ENCODE measurements around the gene JARID2. TPM values are rescaled to one million over a fixed set of nuclear protein-coding genes. Genes with fewer than 3 reads are reported as not detected.

Gene JARID2
- total and polyA plus RNA-seq, 2 of the 4 experiments (the other 2 are of a cell fraction): 9.6 to 12.9 TPM

- Histone ChIP-seq H3K14ac (replicated peaks; ENCODE audit: low read depth, low read length) (no peak overlapping the region), H4K8ac (ENCODE audit: low read depth in 2 of 2, low read length in 2 of 2) (peak overlapping the region in 1 of 2 experiments; percentile 12; a peak in 1 of 4 replicates), H3K4me1 (ENCODE audit: control insufficient read depth, insufficient read depth, low read length) (peaks cover 28% of the 10 kb centered on the region), H3K27ac (ENCODE audit: insufficient read depth, low read length) (no peak overlapping the region), H2BK5ac (ENCODE audit: low read depth, low read length, poor library complexity, severe bottlenecking) (no peak overlapping the region), H4K5ac (ENCODE audit: low read depth, low read length) (no peak overlapping the region), H2BK20ac (ENCODE audit: low read depth, low read length) (no peak overlapping the region), H3K27me3 (ENCODE audit: control insufficient read depth, insufficient read depth, low read length) (no peaks in the 10 kb centered on the region), H2AK5ac (ENCODE audit: low read depth, low read length) (peak overlapping the region; percentile 45; the same call in 1 of the 2 replicates), H3K18ac (ENCODE audit: low read depth, low read length) (peak overlapping the region; percentile 20), H2AK9ac (replicated peaks; ENCODE audit: low read depth, low read length, poor library complexity) (no peak overlapping the region), H2AFZ (replicated peaks; ENCODE audit: low read length, poor library complexity) (no peak overlapping the region), H4K20me1 (ENCODE audit: insufficient read depth, low read length) (peaks cover 91% of the 10 kb centered on the region), H3K79me1 (ENCODE audit: low read depth in 1 of 2, low read length in 2 of 2) (peaks cover 49 to 84% of the 10 kb centered on the region in 2 experiments), H3K9me3 (ENCODE audit: control insufficient read depth, insufficient read depth, low read length) (no peaks in the 10 kb centered on the region), H3K4ac (ENCODE audit: low read depth, low read length) (no peak overlapping the region), H3K4me2 (ENCODE audit: low read depth, low read length) (peak overlapping the region; percentile 14; the same call in 1 of the 2 replicates), H3K9me1 (ENCODE audit: insufficient read depth, low read length) (peaks cover 33% of the 10 kb centered on the region), H3K4me3 (ENCODE audit: insufficient read depth, low read depth, low read length) (no peak overlapping the region), H3K23ac (ENCODE audit: low read depth, low read length) (no peak overlapping the region), H2BK15ac (ENCODE audit: low read depth, low read length) (no peak overlapping the region), H3K9ac (ENCODE audit: low read depth, low read length) (no peak overlapping the region), H3K56ac (ENCODE audit: extremely low read depth, insufficient read depth, low read length) (no peak overlapping the region), H4K91ac (ENCODE audit: insufficient read depth, low read depth, low read length) (no peak overlapping the region), H3K36me3 (ENCODE audit: control insufficient read depth, insufficient read depth, low read length) (peaks cover 3% of the 10 kb centered on the region; the same call in 1 of the 2 replicates), H2BK120ac (ENCODE audit: low read depth, low read length) (no peak overlapping the region)
- dilution Hi-C loops (cut with HindIII; ENCODE audit: low sequenced_read_pairs, unreplicated experiment): no loop called here
- ATAC-seq (ENCODE audit: low read depth) (peak; percentile 38), DNase-seq (peak; percentile 70)
- POLR2A ChIA-PET (ENCODE audit: unreplicated experiment): interaction anchor here (0.6 kb wide), 1 partner anchor 389 kb away, joined by 3 read pairs; no protein-coding TSS in a partner anchor
- CTCF ChIA-PET: interaction anchor here (0.6 kb wide), 1 partner anchor 39 kb away, joined by 5 read pairs; no protein-coding TSS in a partner anchor
- intact Hi-C loops (cut with micrococcal nuclease): no loop called here
- no TSS peak for BruUV-seq (replicated peaks)
- in situ Hi-C loops (cut with MboI; ENCODE audit: low sequenced_read_pairs): no loop called here
- TF ChIP-seq USF2 (IDR thresholded peaks at IDR 0.05; ENCODE audit: low read depth, low read length) (no peak), BHLHE40 (IDR thresholded peaks at IDR 0.05; ENCODE audit: low read depth, low read length) (peak; percentile 29; the same call in 1 of the 2 replicates), CEBPB (IDR thresholded peaks at IDR 0.05; ENCODE audit: low read depth, low read length) (peak; percentile 7; the same call in 1 of the 2 replicates)
- 70% methylated on average over 2 of the region's 12 CpGs; no CpG with 5 or more reads in 1 of the 2 experiments for WGBS, 2 experiments (ENCODE audit: extremely low coverage in 2 of 2, insufficient read length in 1 of 2)
Observed at GRCh38 chr6:15429141-15430110, 183.6 kb downstream of the JARID2 start.
